SIG-M5 (cell line): ENCODE data around the gene GGTLC1.
"Not testable (repeated sequence)": the region's sequence is repeated elsewhere in the genome, so short reads cannot be mapped to it uniquely, and the experiment has no call there.

Experiments
- DNase-seq: peaks from one replicate; lab custom pipeline; 2025; lab: John Stamatoyannopoulos, UW

Gene GGTLC1

DNA sequence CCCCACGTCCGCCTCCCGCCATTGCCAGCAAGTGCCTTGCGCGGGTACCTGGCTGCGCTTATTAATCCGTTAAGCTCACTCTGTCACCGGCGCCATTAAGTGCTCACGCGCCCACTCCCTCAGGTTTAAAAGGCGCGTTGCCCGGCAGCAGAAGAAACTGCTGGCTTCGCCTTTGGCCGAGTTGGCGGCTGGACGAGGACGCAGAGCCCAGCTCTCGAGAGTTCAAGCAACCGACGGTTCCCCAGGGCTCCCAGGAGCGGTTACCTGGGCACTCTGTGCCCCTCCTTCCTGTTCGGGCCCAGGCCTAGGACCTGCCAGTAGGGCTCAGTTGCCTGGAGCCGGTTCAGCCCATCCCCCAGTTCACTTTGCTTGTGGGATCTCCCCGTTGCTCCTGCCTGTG, at the start of gene GGTLC1:
GGTLC1 (minus strand) TSS at position 219 of the 400 bp plus-strand sequence. CDS start 2,168 bp downstream, outside the sequence.
- no peak for DNase-seq

DNA sequence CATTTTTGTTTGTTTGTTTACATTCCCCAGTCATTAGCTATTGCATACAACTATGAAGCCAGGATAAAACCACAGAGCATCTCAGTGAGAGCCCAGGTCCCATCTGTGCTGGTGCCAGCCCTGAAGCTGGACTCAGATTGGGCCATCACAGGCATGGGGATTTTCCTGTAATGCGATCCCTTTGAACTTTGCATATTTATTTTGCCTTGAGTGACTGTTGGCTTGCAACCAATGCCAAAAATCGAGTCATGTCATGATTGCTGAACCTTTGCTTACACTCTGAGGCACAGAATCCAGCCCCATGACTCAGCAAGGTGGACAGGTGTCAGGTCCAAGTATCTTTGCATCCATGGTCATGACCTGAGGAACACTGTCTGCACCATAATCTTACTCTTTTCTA, 46.2 kb upstream of the GGTLC1 start:
- DNase-seq, result no peak

DNA sequence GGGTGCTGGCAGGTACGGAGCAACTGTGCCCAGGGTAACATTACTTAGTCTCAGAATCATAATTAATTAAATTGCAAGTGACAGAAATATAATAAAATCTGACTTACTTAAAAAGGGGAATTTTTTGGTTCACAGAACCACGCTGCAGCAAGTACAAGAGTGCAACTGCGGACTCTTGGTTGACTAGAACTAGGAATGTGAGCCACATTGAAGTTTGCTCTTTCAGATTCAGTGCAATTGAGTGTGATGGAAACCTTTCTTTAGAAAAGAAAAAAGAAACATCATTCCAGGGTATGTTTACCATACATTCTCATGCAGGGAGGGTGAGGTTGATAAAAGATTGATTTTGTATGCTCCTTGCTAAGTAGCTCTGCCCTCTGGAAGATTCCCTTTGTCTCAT, 45.0 kb upstream of the GGTLC1 start:
- DNase-seq, result no peak

DNA sequence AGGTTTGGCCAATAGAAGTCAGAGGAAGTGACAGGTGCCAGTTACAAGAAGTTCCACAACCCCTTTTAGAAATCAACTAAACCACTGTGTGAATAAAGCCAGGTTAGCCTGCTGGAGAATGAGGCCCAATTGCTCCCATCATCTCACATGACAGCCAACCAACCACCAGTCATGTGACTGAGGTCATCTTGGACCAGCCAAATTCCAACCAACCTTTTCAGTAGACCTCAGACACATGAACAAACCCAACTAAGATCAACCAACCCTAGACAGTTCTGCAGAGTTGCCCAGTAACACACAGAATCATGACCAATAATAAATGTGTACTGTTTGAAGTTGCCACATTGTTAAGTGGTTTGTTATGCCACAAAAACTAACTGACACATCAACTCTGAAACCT, 44.6 kb upstream of the GGTLC1 start:
- no peak for DNase-seq

DNA sequence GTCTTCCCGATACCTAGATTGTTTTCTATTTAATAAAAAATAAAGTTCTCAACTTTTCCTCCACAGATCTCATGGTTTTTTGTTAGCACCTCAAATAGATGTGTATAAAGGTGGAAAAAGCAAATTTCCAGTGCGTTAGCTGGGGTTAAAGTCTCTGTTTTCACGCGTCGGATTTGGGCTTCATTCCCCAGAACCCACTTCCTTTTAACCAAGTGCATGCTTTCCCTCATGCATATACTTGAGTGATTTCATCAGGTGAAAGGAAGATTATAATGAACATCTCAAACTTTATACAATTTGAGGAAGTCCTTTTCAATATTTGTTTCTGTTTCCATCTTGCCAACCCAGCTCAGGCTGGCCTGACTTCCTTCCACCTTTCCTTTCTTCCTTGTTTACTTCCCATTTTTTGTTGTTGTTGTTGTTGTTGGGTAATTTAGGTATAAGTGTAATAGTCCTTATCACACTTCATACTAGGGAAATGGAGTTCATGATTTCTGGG, 43.9 kb upstream of the GGTLC1 start:
- no peak for DNase-seq

DNA sequence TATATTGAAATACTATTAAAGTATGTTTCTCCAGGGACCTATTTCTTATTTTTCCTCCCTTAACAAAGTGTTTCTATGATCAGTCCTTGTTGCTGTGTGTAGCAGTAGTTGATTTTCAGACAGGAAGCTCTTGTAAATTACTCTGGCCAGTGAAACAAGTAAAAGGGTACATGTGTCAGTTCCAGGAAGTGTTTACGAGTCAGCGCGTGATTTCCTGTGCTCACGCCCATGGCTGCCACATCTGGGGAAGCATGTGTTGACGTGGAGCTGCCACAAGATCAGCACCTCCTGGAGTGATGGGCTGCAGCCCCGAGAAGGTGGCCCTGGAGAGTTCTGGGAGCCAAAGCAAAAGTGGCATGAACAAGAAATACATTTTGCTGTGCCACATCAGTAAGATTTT, 38.6 kb upstream of the GGTLC1 start:
- DNase-seq, result no peak

DNA sequence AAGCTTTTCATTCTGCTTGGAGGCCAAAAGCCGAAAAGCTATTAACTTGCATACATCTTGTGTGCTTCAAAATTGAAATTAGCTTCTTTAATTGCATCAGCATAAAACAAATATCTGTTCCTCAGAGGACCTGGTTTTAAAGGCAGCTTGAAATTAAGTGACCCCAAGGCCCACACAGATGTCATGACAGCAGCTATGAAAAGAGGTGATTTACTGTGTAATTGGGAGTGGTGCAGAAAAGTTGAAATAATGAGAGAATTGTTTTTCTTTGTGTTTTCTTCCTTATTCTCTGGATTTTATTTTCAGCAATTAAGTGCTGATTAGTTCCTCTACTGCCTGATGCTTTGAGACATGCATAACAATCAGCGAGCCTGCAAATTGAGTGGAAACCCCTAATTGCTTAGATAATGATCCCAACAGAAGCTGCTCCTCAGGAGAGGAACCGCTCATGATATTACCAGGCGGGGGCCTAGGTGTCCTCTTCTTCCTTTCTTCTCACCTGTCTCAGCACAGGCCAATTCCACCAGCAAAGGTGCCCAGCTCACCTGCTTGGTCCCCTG, 34.1 kb upstream of the GGTLC1 start:
- no peak for DNase-seq

DNA sequence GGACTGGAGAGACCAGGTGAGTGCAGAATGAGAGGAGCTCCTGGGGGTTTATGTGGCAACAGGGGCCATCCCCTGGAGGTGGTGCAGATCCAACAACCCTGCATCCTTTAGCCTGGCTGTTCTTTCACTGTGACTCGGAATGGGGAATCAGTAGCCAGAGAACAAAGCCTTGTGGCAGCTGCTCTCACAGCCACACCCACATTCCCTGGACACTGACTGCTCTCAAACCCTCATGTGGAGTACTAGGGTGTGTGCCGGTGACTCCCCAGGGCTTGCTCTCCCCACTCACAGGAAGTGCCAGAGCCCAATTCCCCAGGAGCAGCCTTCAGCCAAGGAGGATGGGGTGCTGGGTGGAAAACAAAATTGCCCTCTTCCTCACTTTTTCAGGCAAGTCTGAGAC, 30.2 kb upstream of the GGTLC1 start:
- no peak for DNase-seq

DNA sequence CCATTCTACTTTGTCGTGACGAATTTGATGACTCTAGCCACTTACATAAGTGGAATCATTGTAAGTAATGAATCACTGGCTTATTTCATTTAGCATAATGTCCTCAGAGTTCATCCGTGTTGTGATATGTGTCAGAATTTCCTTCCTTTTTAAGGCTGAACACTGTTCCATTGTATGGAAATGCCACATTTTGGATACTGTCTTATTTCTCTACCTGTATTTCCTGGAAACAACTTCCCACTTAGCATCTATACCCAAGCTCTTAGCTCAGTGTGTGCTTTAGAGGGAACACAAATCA, 28.8 kb upstream of the GGTLC1 start:
- no peak for DNase-seq

DNA sequence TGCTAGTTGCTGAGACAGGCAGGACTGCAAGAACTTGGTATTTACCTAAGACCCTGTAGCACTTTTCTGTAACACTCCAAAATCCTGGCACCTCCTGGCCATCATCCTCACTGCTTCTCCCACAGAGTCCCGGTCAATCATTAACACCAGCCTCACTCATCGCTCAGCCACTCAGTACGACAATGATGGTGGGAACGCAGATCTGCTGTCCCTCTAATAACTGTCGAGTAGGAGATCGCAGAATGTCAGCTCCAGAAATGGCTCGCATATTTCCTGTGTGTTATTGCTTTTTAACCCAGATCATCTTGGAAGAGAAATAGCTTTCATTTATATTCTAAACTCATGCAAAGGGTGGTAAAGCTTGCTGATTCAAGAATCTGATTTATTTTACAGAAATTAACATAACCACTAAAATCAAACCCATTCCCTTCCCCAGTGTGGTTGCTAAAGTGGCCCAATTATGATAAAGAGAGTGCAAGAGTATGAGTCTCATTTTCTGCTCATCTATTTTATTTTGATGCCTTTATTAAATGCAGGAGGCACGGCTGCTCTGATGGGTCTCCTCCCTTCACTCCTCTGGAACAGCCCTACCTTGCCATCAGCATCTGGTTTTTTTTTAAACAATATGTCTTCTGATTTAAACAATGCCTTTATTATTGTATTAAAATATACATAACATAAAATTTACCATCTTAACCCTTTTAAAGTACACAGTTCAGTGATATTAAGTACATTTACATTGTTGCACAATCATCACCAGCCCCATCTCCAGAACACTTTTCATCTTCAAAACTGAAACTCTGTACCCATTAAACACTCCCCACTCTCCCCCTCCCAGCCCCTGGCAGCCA, 28.3 kb upstream of the GGTLC1 start:
- no peak for DNase-seq

DNA sequence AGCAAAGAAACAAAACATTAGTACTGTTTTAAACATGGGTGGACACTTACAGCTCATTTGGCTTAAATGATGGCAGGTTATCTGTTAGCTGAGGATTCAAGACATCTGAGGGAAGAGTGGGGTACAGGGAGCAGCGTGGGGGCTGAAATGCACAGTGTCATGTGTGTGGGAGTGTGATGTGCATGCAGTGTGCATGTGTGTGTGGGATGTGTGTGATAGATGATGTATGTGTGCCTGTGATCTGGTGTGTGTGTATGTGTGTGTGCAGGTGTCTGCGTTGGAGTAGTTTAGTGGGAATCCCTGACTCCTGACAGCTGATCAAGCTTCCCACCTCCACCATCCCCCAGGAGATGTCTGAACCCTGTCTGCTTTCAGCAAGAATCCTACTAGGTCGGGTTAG, 25.4 kb upstream of the GGTLC1 start:
- DNase-seq, result no peak

DNA sequence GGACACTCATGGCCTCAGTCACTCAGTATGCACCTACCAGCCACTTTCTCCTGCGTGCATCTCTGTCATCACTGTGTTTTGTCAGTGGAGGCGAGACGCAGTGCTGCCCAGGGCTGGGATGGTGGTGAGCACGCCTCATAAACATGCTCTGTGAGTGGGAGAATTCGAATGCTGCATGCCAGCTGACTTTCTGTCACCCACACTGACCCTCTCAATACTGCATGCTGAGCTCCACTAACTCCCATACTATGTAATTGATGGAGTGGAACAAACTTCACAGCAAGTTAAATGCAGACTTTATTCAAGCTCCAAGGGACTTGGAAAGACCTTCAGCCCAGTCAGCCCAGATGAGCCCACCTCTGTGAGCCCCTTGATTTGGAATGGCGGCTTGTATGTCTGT, 22.7 kb upstream of the GGTLC1 start:
- no peak for DNase-seq

DNA sequence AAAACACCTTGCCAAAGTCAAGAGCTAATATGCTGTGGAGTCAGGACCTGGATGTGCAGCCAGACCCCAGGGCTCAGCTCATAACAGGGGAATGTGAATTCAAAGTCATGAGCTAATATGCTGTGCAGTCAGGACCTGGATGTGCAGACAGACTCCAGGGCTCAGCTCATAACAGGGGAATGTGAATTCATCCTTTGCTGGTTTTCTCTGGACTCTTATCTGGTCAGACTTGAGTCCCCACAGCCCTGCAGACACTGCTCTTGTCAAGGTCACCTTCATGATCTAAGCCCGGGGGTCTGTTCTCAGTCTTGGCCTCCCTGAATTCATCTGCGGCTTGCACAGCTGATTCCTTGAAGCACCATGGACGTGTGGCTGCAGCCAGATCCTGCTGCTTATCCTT, 19.2 kb upstream of the GGTLC1 start:
- DNase-seq, result no peak

DNA sequence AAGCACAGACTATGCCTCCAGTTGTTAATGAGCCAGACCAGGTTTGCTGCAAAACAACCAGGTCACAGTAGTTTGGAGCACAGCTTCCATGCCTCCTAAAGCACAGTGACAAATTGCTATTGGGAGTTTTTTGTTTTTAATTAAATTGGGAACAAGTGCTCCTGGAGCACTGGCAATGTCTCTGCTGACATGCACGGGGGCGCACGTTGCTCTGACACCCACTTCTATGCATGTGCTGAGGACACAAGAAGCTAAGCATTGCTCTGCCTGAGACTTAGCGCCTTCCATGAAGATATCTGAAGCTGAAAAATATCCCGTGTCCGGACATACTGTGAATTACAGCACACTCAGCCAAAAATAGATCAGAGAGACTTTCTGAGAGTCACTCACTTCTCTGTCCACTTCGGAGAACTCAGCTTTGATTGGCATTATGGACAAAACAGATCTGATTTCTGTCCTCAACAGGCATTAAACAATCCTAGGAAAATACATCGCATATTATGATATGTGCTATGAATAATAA, 18.6 kb upstream of the GGTLC1 start:
- DNase-seq, result no peak

DNA sequence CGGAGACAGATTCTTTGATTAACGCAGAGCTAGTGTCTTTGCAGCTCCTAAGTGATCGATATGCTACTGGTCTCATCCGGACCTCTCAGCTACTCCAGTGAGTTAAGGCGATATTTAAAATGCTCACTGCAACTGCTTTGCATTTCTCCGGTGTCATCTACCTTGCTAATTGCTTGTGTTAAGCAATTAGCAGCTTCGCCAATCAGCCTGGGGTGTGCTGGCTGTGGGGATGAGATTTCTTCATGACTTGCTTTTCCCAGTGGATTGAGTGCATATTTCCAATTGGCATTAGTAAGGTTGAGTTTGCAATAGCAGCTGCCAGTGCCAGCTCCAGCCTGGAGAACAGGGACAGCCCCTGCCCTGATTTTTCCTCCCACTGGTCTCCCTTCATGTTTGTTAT, 18.0 kb upstream of the GGTLC1 start:
- no peak for DNase-seq

DNA sequence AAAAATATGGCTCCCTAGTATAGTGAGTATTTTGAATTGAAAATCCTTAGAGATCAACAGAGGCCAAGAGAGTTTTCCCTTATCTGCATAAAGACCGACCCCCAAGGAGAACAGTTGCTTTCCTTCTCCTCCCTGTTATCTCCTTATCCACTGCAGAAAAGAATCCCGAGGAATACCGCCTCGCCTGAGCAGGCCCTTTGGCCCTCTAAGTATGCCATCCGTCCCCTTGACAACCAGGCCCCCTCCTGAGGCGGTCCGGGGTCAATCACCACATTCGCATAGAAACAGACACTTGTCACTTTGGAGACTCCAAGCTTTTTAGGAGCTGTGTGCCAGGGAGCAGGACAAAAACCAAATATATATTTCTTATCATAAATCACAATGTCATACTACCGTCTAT, 15.9 kb upstream of the GGTLC1 start:
- DNase-seq, result no peak

DNA sequence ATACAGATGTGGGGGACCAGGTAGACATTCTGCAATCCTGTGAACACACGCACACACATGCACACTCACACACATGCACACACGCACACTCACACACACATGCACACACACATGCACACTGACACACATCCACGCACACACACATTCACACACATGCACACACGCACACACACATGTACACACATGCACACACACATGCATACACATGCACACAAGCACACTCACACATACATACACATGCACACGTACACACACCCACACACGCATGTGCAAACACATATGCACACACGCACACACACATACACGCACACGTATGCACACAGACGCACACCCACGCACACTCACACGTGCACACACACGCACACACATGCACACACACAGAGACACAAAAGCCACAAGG, 14.3 kb upstream of the GGTLC1 start:
- no peak for DNase-seq

DNA sequence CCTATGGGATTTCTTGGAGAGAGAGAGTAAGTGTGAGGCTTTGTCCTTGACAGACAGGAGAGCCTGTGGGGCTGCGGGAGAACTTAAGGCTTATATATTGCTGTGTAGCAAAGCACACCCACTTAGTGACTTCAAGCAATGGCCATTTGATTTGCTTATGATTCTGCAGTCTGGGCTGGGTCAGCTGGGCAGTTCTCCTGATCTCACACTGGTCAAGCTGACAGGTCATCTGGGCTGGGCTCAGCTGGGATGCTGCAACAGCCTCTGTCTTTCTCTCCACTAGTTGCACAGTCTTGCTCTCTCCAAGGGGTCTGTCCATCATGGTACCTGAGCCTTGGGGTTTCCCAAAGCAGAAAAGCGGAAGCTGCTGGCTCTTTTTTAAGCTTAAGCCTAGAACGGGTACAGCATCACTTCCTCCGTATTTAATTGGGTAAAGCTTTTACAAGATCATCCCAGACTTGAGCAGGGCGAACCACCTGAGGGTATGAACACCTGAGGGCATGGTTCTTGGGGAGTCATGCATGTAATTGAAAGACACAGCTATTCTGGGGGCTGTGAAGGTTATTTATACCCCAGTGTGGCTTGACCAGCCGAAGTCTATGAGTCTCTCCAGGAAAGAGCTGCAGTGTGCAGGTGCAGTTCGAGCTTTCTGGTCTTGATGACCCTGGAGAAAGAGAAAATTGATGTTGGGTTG, 13.3 kb upstream of the GGTLC1 start:
- no peak for DNase-seq

DNA sequence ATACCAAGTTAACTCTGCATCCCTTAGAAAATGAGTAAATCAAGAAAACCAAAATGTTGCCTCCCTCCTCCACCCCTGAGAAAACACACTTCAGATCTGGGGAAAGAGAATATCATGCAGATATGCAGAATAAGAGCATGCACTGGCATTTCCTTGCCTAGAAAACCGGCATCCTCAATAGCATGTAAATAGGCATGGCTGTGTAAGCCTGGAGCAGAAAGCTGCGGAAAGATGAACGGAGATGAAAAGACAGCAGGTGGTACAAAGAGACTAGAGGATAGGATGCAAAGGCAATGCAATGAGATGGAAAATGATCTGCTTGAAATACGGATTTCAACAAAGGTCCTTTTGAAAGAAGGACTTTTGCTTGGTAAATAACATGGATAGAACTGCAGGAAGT, 10.3 kb upstream of the GGTLC1 start:
- no peak for DNase-seq

DNA sequence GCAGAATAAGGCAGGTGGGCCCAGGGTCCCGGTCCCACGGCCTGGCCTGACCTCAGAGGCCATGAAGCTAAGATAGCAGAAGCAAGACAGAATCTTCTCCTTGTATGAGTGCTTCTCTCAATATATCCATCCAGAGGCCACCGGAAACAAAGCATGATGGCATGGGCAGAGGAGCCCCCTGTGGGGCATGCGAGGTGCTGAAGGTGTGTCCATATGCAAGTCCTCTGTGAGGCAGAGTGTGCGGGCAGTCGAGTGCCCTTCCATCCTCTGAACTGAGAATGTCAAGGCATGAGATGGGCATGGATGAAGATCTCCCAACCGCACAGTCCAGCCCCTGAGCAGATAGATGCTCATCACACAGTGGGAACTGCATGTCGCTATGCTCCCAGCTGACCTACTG, 9.8 kb upstream of the GGTLC1 start:
- no peak for DNase-seq

DNA sequence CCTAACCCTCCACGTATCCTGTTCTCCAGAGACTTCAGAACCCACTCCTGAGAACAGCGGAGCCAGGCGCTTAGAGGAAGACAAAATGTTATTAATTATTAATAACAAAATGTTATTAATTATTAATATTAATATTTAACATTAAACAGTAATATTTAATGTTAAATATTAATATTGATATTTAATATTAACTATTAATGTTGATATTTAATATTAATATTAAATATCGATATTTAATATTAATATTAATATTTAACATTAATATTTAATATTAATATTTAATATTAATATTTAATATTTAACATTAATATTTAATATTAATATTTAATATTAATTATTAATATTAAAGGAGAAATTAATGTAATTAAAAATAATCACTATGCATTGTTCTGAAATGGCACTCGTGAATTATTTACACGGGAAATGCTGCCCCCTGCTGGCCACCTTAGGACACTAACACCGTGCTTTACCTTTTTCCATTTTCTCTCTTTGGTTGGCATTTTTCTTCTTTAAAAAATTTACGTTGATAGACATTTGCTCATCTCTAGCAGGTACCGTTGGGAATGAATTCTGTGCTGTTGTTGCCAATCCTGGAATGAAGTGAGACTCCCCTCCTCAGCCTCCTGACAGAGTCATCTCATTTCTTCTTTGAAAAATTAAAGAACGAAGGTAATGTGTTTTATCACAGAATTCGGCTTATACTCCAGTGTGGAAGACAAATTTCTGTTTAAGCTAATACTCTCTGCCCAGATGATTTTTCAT, 7.5 kb upstream of the GGTLC1 start:
- DNase-seq, result no peak

DNA sequence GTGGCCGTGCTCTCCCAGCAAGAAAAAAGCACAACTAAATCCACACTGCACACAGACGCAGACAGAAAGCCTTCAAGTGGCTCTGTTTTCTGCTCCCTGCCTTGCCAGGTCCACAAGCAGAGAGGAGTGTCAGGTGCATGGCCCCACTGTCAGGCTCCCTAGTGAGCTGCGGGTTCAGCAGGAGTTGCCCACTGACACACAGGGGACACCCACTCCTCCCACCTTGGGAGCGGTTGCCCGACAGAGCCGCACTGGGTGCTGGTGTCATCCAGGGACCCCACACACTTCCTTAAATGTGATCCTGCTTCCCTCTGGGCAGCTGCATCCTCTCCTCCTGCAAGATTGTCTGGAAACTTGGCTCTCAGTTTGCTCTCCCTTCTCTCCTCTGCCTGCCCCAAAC, 6.7 kb upstream of the GGTLC1 start:
- not testable (repeated sequence) for DNase-seq
